Fibroblast of mammary gland (primary cell): Measurements from ENCODE around the gene TRIM28.

Source experiments
- DNase-seq: peaks from one replicate; pipeline ENCODE4 v3.0.0-alpha.2; 2010; ENCODE audit warnings: low read depth
- H3K4me3 ChIP-seq: 2 replicates; pipeline ENCODE4 v1.5.1; 2011; ENCODE audit warnings: low read depth, mild to moderate bottlenecking, low read length, moderate library complexity; ENCODE audit not compliant: control insufficient read depth
- TF ChIP-seq, protein P1 (sequence below): conservative IDR thresholded peaks from 2 replicates; pipeline ENCODE4 v1.5.1; 2011; ENCODE audit warnings: low read depth, low read length, inconsistent platforms; ENCODE audit not compliant: control insufficient read depth, insufficient read depth

The TRIM28 gene

DNA sequence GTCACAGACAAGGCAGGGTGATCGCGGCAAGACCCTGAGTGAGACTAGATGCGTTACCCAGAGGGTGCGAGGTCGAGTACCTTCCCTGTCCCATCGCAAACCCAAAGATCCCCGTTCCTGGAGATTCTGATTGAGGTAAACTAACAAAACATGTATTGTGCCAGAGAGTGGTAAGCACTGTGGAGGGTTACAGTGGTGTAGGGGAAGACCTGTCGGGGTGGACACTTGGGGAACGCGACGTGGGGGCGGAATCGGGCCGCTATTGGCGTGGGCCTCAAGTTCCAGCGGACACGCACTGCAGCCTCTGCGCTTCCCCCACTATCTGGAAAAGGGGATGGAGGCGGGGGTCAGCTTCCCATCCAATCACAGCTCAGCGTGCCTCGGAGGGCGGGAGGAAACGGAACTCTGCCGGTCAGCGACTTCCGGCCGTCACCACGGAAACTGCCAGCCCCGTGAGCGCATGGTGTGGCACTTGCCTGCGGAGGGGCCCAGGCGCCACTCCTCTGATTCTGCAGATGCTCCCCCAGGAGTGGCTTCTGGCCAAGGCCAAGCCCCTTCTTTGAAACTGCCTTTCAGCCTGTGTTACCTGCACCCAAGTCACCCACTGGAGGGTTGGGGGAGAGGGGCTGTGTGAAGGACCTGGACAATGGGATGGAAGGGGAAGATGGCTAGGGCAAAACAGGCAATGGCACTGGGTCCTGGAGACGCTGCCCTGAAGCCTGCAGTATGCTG lies 15.6 kb downstream of the TRIM28 start:
- DNase-seq, result peak; percentile 90
- TF ChIP-seq, protein P1, sequence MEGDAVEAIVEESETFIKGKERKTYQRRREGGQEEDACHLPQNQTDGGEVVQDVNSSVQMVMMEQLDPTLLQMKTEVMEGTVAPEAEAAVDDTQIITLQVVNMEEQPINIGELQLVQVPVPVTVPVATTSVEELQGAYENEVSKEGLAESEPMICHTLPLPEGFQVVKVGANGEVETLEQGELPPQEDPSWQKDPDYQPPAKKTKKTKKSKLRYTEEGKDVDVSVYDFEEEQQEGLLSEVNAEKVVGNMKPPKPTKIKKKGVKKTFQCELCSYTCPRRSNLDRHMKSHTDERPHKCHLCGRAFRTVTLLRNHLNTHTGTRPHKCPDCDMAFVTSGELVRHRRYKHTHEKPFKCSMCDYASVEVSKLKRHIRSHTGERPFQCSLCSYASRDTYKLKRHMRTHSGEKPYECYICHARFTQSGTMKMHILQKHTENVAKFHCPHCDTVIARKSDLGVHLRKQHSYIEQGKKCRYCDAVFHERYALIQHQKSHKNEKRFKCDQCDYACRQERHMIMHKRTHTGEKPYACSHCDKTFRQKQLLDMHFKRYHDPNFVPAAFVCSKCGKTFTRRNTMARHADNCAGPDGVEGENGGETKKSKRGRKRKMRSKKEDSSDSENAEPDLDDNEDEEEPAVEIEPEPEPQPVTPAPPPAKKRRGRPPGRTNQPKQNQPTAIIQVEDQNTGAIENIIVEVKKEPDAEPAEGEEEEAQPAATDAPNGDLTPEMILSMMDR, result no peak
- H3K4me3 ChIP-seq, result peak overlapping the region; percentile 91

DNA sequence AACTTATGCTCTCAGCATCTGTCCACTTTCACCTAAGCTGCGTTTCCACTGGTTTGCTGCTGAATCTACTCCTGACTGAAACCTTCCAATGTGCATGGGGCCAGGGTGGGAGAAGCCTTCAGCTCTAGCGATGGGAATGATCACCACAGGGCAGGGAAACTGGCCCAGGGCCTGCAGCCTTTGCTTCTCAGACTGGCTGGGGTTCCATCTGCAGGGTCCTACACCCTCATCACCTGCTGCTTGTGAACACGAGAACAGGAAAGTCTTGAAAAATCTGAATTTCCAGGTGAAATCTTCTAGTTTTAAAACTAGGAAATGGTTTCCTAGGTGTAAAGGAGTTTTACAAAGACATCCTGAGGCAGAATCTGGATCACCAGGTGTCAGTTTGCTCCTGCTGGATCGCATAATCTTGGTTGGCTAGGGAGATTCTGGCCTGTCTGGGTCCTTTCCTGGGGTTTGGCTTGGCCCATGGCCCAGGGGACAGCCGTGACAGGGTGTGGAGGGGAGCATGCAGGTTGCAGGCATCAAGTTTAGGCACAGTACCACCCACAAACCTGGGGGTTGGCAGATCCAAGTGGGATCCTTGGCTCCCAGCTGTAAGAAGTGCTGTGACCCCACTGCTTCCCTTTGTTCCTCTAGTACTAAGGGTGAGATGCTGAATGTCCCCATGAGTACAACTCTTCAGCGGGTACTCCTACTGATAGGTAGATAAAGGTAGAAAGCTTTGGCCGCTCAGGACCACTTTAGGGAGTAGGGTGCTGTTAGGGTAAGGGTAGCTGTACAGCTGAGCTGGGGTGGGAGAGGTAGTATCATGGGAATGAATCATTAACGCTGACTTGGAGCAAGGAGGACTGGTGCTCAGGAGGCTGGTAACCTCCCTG lies 16.4 kb downstream of the TRIM28 start:
- TF ChIP-seq, protein P1, result no peak
- peak overlapping the region; percentile 91 for H3K4me3 ChIP-seq
- DNase-seq, result no peak

DNA sequence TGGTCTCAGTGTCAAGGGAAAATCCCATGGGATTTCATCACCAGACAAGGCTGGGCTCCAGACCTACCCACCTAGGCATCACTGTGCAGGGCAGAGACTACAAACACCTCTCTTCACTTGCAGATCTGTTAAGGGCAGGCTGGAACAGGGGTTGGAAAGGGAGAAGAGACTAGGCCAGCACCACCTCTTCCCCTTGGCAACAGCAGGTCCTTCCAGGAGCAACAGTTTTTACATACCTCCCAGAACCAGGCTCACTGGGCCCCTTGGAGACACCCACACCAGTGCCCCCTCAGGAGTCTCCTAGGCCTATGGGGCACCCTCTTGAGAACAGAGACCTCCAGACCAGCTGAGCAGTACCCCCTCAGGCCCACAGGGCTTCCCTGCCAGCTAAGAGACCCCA lies 17.1 kb downstream of the TRIM28 start:
- no peak overlapping the region for H3K4me3 ChIP-seq
- DNase-seq, result no peak
- TF ChIP-seq, protein P1, result no peak

- TF ChIP-seq, protein P1, result no peak
- DNase-seq, result no peak
- H3K4me3 ChIP-seq, result peak overlapping the region; percentile 24
Measured at GRCh38 chr19:58561373-58562121, 17.7 kb downstream of the TRIM28 start.

DNA sequence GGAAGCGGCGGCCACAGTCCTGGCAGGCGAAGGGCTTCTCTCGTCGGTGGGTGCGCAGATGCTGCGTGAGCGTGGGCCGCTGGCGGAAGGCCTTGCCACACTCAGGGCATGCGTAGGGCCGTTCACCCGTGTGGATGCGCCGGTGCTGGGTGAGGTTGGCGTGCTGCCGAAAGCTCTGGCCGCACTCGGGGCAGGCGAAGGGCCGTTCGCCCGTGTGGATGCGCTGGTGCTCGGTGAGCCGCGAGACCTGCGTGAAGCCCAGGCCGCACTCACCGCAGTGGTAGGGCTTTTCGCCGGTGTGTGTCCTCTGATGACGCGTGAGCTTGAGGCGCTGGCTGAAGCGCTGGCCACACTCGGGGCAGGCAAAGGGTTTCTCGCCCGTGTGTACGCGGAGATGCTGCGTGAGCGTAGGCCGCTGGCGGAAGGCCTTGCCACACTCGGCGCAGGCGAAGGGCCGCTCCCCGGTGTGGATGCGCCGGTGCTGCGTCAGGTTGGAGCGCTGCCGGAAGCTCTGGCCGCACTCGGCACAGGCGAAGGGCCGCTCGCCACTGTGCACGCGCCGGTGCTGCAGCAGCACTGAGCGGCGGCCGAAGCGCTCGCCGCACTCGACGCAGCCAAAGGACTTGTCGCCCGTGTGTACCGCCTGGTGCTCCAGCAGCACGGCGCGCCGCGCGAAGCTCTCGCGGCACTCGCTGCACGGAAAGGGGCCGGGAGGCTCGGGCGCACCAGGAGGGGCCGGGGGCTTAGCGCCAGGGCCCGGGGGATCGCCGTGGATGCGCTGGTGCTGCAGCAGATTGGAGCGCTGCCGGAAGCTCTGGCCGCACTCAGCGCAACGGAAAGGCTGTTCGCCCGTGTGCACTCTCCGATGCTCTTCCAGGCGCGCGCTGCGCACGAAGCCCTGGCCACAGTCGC lies 18.5 kb downstream of the TRIM28 start:
- TF ChIP-seq, protein P1, result no peak
- H3K4me3 ChIP-seq, result peak overlapping the region; percentile 24
- peak; percentile 41 for DNase-seq

- DNase-seq, result no peak
- TF ChIP-seq, protein P1, result no peak
- peak overlapping the region; percentile 10 for H3K4me3 ChIP-seq
Measured at GRCh38 chr19:58563034-58563573, 19.2 kb downstream of the TRIM28 start.
